ENCODE data around the gene BPIFB1. TPM values are rescaled to one million over a fixed set of nuclear protein-coding genes. Genes with fewer than 3 reads are reported as not detected.

Gene BPIFB1
- total and polyA plus RNA-seq, 10 of the 15 experiments (the other 5 are each of a cell fraction or from before 2014, with no cell fraction given): 0.13 TPM; not detected in 9

- TF ChIP-seq ZNF687 (IDR thresholded peaks at IDR 0.05) (no peak), SPI1 (IDR thresholded peaks at IDR 0.05; ENCODE audit: borderline replicate concordance, insufficient read depth, low read depth, low read length) (no peak), NFIC (IDR thresholded peaks at IDR 0.05; ENCODE audit: low read depth, low read length) (no peak), IKZF2 (IDR thresholded peaks at IDR 0.05) (no peak)
These were observed 43.6 kb upstream of the BPIFB1 start (continued) for GRCh38 chr20:33239418-33239817.

DNA sequence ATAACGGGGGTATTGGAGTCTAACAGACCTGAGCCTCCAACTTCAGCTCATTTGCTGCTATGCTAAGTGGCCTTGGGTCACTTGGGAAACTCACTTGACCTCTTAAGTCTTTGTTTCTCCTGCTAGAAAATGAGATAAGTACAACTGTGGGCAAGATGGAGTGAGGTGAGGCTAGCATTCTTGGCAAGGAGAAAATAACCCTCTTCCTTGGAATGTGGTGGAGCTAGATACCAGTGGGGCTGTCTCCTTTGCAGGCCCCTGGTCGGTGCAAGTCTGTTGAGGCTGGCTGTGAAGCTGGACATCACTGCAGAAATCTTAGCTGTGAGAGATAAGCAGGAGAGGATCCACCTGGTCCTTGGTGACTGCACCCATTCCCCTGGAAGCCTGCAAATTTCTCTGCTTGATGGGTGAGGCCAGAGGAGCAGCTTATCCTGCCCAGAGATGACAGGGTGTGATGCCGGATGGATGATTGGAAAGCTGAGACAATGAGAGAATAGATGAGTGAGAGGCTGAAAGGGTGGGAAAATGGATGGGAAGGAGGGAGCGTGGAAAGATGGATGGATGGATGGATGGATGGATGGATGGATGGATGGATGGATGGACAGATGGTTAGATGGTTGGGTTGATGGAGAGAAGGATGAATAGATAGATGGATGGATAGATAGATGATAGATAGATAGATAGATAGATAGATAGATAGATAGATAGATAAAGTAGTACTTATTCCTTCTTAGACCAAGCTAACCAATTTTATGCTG is 42.9 kb upstream of the BPIFB1 start:
- POLR2A ChIA-PET: no interaction called here
- Histone ChIP-seq H3K4me2 (ENCODE audit: control insufficient read depth, insufficient read depth) (no peak overlapping the region), H3K4me3 (no peak overlapping the region), H3K9ac (ENCODE audit: control insufficient read depth, insufficient read depth, low read length) (no peak overlapping the region), H3K4me1 (ENCODE audit: control insufficient read depth, insufficient read depth, low read length) (no peaks in the 10 kb centered on the region), H3K27me3 (replicated peaks in 1 of 2; ENCODE audit: control insufficient read depth in 2 of 2, insufficient read depth in 2 of 2, low read length in 1 of 2) (0 out of 4 replicates have a peak, but pooled peaks cover 0 to 1% of the 10 kb centered on the region in 2 experiments), H4K20me1 (ENCODE audit: control insufficient read depth, insufficient read depth) (no peaks in the 10 kb centered on the region), H3K79me2 (ENCODE audit: control insufficient read depth, insufficient read depth, low read length) (no peaks in the 10 kb centered on the region), H3K36me3 (ENCODE audit: control insufficient read depth in 2 of 2, insufficient read depth in 2 of 2, low read length in 1 of 2) (no peaks in the 10 kb centered on the region), H2AFZ (ENCODE audit: control insufficient read depth, low read depth, low read length) (no peak overlapping the region), H3K27ac (ENCODE audit: control insufficient read depth, insufficient read depth) (no peak overlapping the region), H3K9me3 (replicated peaks; ENCODE audit: control insufficient read depth, insufficient read depth, low read length) (no peaks in the 10 kb centered on the region)
- RAD21 ChIA-PET (ENCODE audit: unreplicated experiment): no interaction called here
- in situ Hi-C loops (cut with MboI) (no loop called here), intact Hi-C loops (cut with micrococcal nuclease; ENCODE audit: unreplicated experiment) (no loop called here)
- 1% methylated on average over 4 of the region's 4 CpGs for WGBS (ENCODE audit: insufficient coverage, insufficient replicate concordance, low lambda C conversion rate, missing lambda C conversion rate)
- CTCF ChIA-PET: interaction anchor here (1.0 to 1.6 kb wide), 2 partner anchors 12 to 52 kb away, joined by 3 read pairs; no protein-coding TSS in a partner anchor
- ATAC-seq (no peak), DNase-seq (ENCODE audit: low read depth, low spot score) (no peak), FAIRE-seq (no peak)
- no TSS peak for BruUV-seq (replicated peaks)
- SMC1A ChIA-PET (ENCODE audit: uncharacterized antibody, unreplicated experiment): no interaction called here
- TF ChIP-seq ZNF207 (IDR thresholded peaks at IDR 0.05; ENCODE audit: borderline replicate concordance): no peak
- TF ChIP-seq, protein P1, sequence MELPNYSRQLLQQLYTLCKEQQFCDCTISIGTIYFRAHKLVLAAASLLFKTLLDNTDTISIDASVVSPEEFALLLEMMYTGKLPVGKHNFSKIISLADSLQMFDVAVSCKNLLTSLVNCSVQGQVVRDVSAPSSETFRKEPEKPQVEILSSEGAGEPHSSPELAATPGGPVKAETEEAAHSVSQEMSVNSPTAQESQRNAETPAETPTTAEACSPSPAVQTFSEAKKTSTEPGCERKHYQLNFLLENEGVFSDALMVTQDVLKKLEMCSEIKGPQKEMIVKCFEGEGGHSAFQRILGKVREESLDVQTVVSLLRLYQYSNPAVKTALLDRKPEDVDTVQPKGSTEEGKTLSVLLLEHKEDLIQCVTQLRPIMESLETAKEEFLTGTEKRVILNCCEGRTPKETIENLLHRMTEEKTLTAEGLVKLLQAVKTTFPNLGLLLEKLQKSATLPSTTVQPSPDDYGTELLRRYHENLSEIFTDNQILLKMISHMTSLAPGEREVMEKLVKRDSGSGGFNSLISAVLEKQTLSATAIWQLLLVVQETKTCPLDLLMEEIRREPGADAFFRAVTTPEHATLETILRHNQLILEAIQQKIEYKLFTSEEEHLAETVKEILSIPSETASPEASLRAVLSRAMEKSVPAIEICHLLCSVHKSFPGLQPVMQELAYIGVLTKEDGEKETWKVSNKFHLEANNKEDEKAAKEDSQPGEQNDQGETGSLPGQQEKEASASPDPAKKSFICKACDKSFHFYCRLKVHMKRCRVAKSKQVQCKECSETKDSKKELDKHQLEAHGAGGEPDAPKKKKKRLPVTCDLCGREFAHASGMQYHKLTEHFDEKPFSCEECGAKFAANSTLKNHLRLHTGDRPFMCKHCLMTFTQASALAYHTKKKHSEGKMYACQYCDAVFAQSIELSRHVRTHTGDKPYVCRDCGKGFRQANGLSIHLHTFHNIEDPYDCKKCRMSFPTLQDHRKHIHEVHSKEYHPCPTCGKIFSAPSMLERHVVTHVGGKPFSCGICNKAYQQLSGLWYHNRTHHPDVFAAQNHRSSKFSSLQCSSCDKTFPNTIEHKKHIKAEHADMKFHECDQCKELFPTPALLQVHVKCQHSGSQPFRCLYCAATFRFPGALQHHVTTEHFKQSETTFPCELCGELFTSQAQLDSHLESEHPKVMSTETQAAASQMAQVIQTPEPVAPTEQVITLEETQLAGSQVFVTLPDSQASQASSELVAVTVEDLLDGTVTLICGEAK (IDR thresholded peaks at IDR 0.05; ENCODE audit: borderline replicate concordance): no peak
- TF ChIP-seq POU2F2 (IDR thresholded peaks at IDR 0.05; ENCODE audit: borderline replicate concordance, low read depth, low read length): no peak
- no peak for TF ChIP-seq EZH2 (IDR thresholded peaks at IDR 0.05; ENCODE audit: borderline replicate concordance, control insufficient read depth, low read depth, low read length)
- no peak for TF ChIP-seq RELA (IDR thresholded peaks at IDR 0.05; ENCODE audit: borderline replicate concordance, partially characterized antibody)
